Activated T-cell treated with anti-CD3 and anti-CD28 coated beads, Interleukin-2, amount 50 U/mL, for 48 hours (primary cell): Measurements from ENCODE around the gene KCNJ15.

ENCODE experiments used
- DNase-seq, 2 experiments: peaks; one replicate each; pipeline ENCODE4 v3.0.0-alpha.2; 2020

KCNJ15 gene

DNA sequence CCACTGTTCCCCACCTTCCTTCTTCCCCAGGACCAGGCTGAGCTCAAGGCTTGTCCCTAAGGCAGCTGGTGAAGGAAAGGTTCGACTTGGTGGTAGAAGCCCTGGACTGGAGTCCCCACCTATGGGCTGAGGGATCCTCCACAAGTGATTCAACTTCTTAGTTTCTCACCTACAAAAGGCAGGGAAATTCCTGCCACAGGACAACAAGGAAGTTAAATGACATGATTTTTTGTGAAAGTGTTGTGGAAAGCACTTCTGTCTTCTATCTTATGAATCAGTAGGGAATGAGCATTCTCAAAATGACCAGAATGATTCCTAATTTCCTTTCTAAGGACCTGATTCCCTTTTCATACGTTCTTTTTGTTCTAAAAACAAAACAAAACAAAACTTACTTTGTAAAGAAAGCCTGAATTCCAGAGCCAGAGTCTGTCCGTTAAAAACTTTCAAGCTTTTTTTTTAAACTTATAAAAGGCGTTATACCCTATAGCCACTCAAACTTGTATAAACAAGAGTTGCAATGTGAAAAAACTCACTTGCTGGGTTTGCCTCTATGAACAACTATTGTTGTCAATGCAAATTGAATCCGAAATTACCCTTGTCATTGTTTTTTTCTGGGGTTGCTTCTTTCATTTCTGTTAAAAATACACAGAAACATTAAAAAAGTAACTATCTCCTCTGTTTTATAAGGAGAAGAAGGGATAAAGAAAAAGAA, 12.2 kb downstream of the KCNJ15 start:
- DNase-seq, result no peak

- DNase-seq, result no peak
Observed at GRCh38 chr21:38269576-38269936, 12.8 kb downstream of the KCNJ15 start.

GRCh38 chr21:38272215-38272614, 15.4 kb downstream of the KCNJ15 start:
- DNase-seq, result no peak

- no peak for DNase-seq
Observed at GRCh38 chr21:38273745-38274542, 17.2 kb downstream of the KCNJ15 start.

DNA sequence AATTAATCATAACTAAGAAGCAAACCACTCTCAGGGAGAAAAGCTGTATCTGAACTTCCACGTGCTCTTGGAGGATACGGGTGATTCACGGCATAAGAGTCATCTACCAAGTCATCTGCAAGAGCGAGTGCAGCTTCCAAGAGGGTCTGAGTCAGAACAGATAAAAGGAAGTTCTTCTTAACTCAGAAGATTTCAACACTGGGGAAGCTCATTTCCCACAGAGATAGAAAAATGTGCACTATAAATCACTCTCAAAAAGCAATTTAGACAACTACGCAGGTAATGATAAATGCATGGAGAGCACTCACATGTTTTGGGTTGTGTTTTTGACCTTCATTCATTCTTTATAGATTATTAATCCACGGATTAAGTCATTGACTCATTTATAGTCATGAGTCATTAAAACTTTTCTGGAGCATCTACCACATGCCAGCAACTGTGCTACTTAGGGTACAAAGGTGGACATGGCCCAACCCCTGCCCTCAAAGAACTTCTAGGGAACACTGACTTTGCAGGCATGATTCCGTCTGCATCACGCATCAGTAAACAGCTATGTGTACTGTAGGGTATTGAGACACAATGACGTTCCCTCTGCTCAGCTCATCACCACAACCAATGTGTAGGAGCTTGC, 20.8 kb downstream of the KCNJ15 start:
- DNase-seq, result no peak

- no peak for DNase-seq
Observed at GRCh38 chr21:38280454-38280853, 23.7 kb downstream of the KCNJ15 start.

DNA sequence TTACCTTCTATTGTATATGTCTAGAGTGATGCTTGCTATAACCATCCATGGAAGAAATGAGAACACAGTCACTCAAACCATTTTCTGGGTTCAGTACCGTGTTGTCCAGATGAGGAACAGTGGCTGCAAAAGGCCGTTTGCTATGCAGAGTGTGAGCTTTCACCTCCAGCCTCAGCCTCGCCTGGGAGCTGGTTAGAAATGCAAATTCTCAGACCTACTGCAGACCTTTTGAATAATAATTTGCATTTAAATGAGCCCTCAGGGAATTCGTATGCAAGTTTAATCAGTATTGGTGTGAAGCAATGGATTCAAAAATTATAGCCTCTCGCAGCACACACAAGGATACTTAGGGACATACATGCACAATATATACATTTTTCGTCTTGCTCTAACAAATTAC, 24.1 kb downstream of the KCNJ15 start:
- DNase-seq, result no peak

DNA sequence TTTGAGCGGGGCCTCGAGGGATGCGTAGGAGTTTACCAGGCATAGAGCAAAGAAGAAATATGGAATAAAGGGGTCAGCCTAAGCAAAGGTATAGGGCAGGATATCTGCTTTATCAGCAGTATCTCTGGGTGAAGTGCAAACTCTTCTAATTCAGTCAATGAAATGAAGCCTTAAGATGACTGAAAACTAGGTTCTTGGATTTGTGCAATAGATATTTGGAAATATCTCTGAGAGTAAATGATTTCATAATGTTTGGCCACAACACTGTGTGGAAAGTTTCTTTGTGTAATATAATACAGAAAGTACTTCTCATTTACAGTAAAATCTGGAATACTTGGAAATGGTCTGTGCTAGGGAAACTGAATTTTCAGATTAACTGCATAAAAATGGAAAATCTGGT, 26.1 kb downstream of the KCNJ15 start:
- no peak for DNase-seq

GRCh38 chr21:38284216-38284615, 27.4 kb downstream of the KCNJ15 start:
- DNase-seq, result no peak

GRCh38 chr21:38286739-38287471, 30.1 kb downstream of the KCNJ15 start:
- DNase-seq, result no peak

GRCh38 chr21:38287476-38287875, 30.7 kb downstream of the KCNJ15 start:
- no peak for DNase-seq

DNA sequence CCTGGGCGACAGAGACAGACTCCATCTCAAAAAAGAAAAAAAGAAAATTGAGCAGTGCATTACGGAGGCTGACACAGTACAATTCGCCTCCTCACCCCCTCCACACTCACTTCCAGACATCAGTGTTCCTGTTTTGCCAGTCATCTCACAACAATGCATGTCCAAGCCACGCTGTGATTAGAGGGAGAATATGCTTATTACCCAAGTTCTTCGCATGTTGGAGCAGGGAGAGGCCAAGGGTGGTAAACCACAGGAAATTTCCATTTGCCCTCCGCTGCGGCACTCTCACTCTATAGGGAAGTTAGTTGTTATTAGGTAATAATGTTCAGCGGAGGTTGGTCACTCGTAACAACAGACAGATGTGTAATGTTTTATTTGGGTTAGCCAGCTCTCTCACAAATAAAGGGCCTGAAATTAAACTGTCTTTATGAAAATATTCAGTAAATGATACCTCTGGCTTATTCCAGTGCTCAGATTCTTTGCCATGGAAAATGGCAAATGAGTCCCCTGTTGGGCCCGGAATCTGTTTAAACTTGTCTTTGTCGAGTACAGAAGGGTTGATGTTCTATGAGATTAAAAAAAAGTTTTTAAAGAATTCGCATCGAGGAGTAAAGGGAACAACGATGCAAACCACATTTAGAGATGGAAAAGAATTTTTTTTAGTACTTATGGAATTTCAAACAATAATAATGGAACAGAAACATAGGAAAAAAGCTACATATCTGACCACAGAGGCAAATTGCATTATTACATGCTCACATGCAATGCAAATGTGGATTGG, 33.1 kb downstream of the KCNJ15 start:
- DNase-seq, result no peak

DNA sequence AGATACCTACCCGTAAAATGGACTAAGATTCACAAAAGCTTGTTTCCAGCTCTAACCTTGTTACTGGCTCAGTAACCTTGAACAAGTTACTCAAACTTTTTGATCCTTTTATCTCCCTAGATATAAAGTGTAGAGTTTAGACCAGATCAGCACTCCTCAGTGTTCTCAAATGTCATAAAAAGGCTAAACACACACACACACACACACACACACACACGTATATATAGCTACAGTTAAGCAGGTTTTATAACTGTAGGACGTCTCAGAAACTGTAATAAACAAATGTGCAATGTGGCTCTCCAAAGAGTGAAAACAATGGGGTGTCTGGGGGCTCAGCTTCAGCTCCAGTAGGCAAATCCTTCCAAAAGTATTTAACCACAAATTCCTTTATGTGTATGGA, 34.0 kb downstream of the KCNJ15 start:
- DNase-seq, result no peak

- no peak for DNase-seq
Observed at GRCh38 chr21:38291874-38292273, 35.1 kb downstream of the KCNJ15 start.

GRCh38 chr21:38293113-38293512, 36.3 kb downstream of the KCNJ15 start:
- DNase-seq, result no peak

- no peak for DNase-seq
Observed at GRCh38 chr21:38293765-38294164, 37.0 kb downstream of the KCNJ15 start.

GRCh38 chr21:38294609-38295008, 37.8 kb downstream of the KCNJ15 start:
- no peak for DNase-seq

DNA sequence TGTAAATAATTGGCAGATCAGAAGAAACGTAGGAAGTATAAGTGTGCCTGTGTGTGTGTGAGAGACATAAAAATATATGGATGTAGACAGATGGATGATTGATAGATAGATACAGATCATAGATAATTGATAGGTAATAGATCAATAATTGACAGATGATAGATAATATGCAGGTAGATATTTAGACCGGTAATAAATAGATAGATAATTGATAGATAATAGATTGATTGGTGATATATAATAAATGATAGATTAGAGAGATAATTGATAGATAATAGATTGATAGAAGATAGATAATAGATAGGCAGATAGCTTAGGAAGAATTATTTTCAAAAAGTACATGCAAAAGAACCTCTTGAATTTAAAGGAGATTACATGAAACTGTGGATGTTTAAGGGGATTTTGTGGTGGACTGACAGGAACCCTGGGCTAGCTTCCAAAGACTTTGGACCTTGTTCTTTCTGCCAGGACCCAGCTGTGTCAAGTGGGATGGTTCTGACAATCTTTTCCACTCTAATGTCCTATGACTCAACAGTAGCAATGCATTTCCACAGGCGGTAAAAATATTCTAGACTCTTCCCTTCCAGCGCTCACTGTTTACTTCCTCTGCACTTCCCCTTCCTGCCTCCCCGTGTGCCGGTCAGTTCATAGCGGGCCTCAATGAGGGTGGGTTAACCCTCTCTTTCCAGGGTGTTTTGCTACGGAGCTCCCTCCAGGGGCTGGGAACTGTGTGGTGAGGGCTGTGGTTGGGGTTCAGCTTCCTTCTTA, 39.4 kb downstream of the KCNJ15 start:
- DNase-seq, result no peak

GRCh38 chr21:38297194-38297631, 40.4 kb downstream of the KCNJ15 start:
- no peak for DNase-seq

DNA sequence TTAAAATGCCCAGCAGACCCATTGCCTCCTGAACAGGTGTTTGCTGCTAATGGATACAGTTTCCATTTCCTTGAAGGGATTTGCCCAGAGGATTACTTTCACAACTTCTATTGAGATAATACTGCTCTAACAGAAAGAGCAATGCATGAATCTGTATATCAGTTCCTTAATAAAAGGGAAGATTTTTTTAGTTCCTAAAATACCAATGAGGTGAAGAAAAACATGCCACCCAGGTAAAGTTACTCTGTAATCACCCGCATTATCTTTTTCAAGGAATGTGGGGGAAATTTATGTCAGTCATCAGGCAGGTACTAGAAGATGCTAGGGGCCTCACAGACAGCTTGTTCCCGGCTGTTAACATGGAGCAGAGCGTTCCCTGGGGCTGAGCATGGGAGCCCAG, 41.1 kb downstream of the KCNJ15 start:
- DNase-seq, result no peak

GRCh38 chr21:38298832-38299231, 42.0 kb downstream of the KCNJ15 start:
- DNase-seq, result no peak

GRCh38 chr21:38299671-38300070, 42.9 kb downstream of the KCNJ15 start:
- DNase-seq, result no peak
